GM06990 (cell line): ENCODE results near the gene GPHN.
A peak's percentile ranks its signal among the peaks of the same experiment; 100 is the strongest.

ENCODE experiments used
- DNase-seq: peaks from one replicate; pipeline ENCODE4 v3.0.0-alpha.2; 2011; ENCODE audit not compliant: insufficient read length; ENCODE audit errors: extremely low read depth
- H3K27me3 ChIP-seq: replicated peaks from 2 replicates; pipeline ENCODE4 v1.6.0; 2011; ENCODE audit warnings: low read length; ENCODE audit not compliant: control insufficient read depth, insufficient read depth
- H3K36me3 ChIP-seq: 2 replicates; pipeline ENCODE4 v1.5.1; 2011; ENCODE audit warnings: low read length; ENCODE audit not compliant: control insufficient read depth, insufficient read depth
- H3K4me3 ChIP-seq: replicated peaks from 2 replicates; pipeline ENCODE4 v1.5.1; 2011; ENCODE audit warnings: low read depth, mild to moderate bottlenecking, control low read depth, low read length
- CTCF ChIP-seq: IDR thresholded peaks from 2 replicates; pipeline ENCODE4 v1.5.1; 2011; ENCODE audit warnings: low read length, control low read depth, mild to moderate bottlenecking, inconsistent platforms; ENCODE audit not compliant: insufficient read depth, poor library complexity, severe bottlenecking

The GPHN gene

GRCh38 chr14:67162385-67162784 is 654.4 kb downstream of the GPHN start:
- no peak for TF ChIP-seq CTCF
- Histone ChIP-seq H3K36me3 (no peaks in the 10 kb centered on the region), H3K27me3 (no peaks in the 10 kb centered on the region), H3K4me3 (no peak overlapping the region)
- DNase-seq = no peak

- no peaks in the 10 kb centered on the region for H3K36me3 ChIP-seq
- TF ChIP-seq CTCF = peak; percentile 71
- no peak for DNase-seq
Measured at GRCh38 chr14:67166450-67166853, 658.5 kb downstream of the GPHN start.

GRCh38 chr14:67167420-67168109 is 659.6 kb downstream of the GPHN start:
- DNase-seq = no peak
- Histone ChIP-seq H3K27me3 (no peaks in the 10 kb centered on the region), H3K36me3 (peaks cover 5% of the 10 kb centered on the region), H3K4me3 (no peak overlapping the region)
- TF ChIP-seq CTCF = no peak

More at GRCh38 chr14:67166450-67166853, 658.5 kb downstream of the GPHN start:
- Histone ChIP-seq H3K4me3 (no peak overlapping the region), H3K27me3 (no peaks in the 10 kb centered on the region)

GRCh38 chr14:67168110-67168441 is 660.1 kb downstream of the GPHN start:
- Histone ChIP-seq H3K36me3 (peaks cover 5% of the 10 kb centered on the region), H3K27me3 (no peaks in the 10 kb centered on the region), H3K4me3 (no peak overlapping the region)
- TF ChIP-seq CTCF = no peak
- no peak for DNase-seq

GRCh38 chr14:67170660-67171059 is 662.7 kb downstream of the GPHN start:
- no peak for TF ChIP-seq CTCF
- DNase-seq = no peak
- Histone ChIP-seq H3K27me3 (no peaks in the 10 kb centered on the region), H3K4me3 (no peak overlapping the region), H3K36me3 (peaks cover 5% of the 10 kb centered on the region)

- H3K36me3 ChIP-seq = peaks cover 5% of the 10 kb centered on the region
- no peak for TF ChIP-seq CTCF
- no peaks in the 10 kb centered on the region for H3K27me3 ChIP-seq
- no peak overlapping the region for H3K4me3 ChIP-seq
- DNase-seq = no peak
Measured at GRCh38 chr14:67172056-67172455, 664.1 kb downstream of the GPHN start.
